Chondrocyte (in vitro differentiated cells): ENCODE results near the gene GM2A. TPM values are rescaled to one million over a fixed set of nuclear protein-coding genes. Genes with fewer than 3 reads are reported as not detected.
A peak's percentile ranks its signal among the peaks of the same experiment; 100 is the strongest.
"Not testable (repeated sequence)": the region's sequence is repeated elsewhere in the genome, so short reads cannot be mapped to it uniquely, and the experiment has no call there.

Experiments
- DNase-seq: peaks from one replicate; pipeline ENCODE4 v3.0.0; 2021; ENCODE audit warnings: mixed read lengths, low spot score
- H3K27ac Mint-ChIP-seq: one replicate; pipeline ENCODE4 v1.8.0; 2021; ENCODE audit warnings: mild to moderate bottlenecking, moderate library complexity, mixed read lengths; ENCODE audit not compliant: unreplicated experiment
- H3K27me3 Mint-ChIP-seq: 2 replicates; pipeline ENCODE4 v1.8.0; 2021; ENCODE audit warnings: low read depth, mixed read lengths
- H3K36me3 Mint-ChIP-seq: 2 replicates; pipeline ENCODE4 v1.8.0; 2021; ENCODE audit warnings: low read depth, mixed read lengths
- H3K4me1 Mint-ChIP-seq: 2 replicates; pipeline ENCODE4 v1.8.0; 2021; ENCODE audit warnings: low read depth, mild to moderate bottlenecking, mixed read lengths
- H3K4me3 Mint-ChIP-seq: one replicate; pipeline ENCODE4 v1.8.0; 2021; ENCODE audit warnings: mild to moderate bottlenecking, moderate library complexity, mixed read lengths; ENCODE audit not compliant: unreplicated experiment
- H3K9me3 Mint-ChIP-seq: 2 replicates; pipeline ENCODE4 v1.8.0; 2021; ENCODE audit warnings: low read depth, mixed read lengths
- total RNA-seq: library from RNA; stranded (reverse); gene quantifications from 3 replicates; pipeline ENCODE4 v1.2.1, GENCODE V29; 2021
- TF ChIP-seq, protein P1 (sequence below): fragments of 200-600 bp; sonication (generic); IDR thresholded peaks from 2 replicates; pipeline ENCODE4 v1.5.0; 2021; ENCODE audit warnings: antibody characterized with exemption, mild to moderate bottlenecking, moderate library complexity

GM2A gene
- total RNA-seq, 1 donor from 2014 or later = 21.7 TPM

DNA sequence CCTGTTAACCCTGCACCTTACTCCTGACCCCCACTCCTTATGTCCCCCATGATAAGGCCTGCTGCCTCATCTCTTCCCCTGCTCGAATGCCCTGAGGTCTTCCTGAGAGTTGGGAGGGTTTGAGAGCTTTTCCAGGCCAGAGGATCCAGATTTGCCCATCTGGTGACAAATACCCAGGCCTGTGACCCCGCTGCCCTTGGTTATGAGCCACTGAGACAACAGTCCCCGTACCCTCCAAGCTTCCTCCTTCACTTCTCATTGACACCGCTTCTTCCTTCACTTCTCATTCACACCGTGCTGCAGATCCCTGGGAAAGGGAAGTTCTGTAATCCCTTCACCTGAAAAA, 593 bp downstream of the GM2A start:
- no peak for DNase-seq
- Mint-ChIP-seq H3K36me3 (no peaks in the 10 kb centered on the region), H3K4me1 (peaks cover 15% of the 10 kb centered on the region), H3K9me3 (no peaks in the 10 kb centered on the region), H3K27ac (peak overlapping the region; percentile 85), H3K4me3 (peak overlapping the region; percentile 92), H3K27me3 (no peaks in the 10 kb centered on the region)
- TF ChIP-seq, protein P1, sequence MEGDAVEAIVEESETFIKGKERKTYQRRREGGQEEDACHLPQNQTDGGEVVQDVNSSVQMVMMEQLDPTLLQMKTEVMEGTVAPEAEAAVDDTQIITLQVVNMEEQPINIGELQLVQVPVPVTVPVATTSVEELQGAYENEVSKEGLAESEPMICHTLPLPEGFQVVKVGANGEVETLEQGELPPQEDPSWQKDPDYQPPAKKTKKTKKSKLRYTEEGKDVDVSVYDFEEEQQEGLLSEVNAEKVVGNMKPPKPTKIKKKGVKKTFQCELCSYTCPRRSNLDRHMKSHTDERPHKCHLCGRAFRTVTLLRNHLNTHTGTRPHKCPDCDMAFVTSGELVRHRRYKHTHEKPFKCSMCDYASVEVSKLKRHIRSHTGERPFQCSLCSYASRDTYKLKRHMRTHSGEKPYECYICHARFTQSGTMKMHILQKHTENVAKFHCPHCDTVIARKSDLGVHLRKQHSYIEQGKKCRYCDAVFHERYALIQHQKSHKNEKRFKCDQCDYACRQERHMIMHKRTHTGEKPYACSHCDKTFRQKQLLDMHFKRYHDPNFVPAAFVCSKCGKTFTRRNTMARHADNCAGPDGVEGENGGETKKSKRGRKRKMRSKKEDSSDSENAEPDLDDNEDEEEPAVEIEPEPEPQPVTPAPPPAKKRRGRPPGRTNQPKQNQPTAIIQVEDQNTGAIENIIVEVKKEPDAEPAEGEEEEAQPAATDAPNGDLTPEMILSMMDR = no peak

DNA sequence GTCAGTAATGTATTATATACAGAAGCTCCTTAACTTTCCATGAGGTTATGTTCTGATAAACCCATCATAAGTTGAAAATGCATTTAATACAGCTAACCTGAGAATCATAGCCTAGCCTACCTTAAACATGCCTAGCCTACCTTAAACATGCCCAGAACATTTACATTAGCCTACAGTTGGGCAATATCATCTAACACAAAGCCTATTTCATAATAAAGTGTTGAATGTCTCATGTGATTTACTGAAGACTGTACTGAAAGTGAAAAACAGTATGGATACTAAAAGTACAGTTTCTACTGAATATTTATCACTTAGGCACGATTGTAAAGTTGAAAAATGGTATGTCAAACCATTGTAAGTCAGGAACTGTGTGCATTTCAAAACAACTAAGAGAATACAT, 1.6 kb downstream of the GM2A start:
- no peak overlapping the region for H3K4me3 Mint-ChIP-seq
- TF ChIP-seq, protein P1 = no peak
- H3K9me3 Mint-ChIP-seq = no peaks in the 10 kb centered on the region
- H3K36me3 Mint-ChIP-seq = no peaks in the 10 kb centered on the region
- DNase-seq = no peak
- H3K4me1 Mint-ChIP-seq = peaks cover 15% of the 10 kb centered on the region
- H3K27me3 Mint-ChIP-seq = no peaks in the 10 kb centered on the region
- H3K27ac Mint-ChIP-seq = no peak overlapping the region

DNA sequence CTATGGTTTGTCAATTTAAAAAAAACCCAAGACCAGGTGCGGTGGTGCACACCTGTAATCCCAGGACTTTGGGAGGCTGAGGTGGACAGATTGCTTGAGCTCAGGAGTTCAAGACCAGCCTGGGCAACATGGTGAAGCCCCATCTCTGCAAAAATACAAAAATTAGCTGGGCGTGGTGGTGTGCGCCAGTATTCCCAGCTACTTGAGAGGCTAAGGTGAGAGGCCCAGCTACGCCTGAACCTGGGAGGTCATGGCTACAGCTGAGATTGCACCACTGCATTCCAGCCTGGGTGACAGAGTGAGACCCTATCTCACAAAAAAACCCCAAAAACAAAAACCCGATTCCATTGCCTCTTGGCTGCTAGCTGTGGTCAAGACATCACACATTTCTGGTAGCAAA, 2.0 kb downstream of the GM2A start:
- not testable (repeated sequence) for H3K36me3 Mint-ChIP-seq, H3K27me3 Mint-ChIP-seq, H3K9me3 Mint-ChIP-seq, H3K27ac Mint-ChIP-seq, H3K4me3 Mint-ChIP-seq, DNase-seq
- peaks cover 15% of the 10 kb centered on the region for H3K4me1 Mint-ChIP-seq

DNA sequence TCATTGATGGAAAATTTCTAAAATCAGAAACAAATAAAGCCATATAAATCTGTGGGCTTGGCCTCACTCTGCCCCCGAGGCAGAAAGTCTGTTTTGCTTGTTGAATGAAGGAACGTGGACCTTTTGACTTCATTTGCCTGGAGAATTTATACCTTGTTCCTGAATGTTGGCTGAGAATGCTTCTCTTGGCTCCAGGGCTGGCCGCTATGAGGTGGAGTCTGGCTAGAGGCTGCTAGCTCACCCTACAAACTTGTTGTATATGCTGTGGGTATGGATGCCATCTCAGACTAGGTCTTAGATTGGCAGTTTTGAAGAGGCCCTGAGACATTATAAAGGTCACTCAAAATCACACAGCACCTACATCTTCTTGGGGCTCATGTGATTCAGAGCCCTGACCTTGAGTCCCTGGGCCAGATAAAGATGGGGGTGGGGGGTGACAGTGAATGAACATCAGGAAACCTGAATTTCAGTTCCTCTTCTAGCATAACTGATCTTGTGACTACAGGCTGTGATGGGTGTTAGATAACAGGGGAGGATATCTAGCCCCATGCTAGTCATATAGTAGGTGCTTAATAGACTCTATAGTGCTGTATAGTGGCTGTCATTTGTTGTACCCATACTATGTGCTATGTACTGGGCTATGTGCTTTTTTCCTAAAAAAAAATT, 2.8 kb downstream of the GM2A start:
- H3K27ac Mint-ChIP-seq = no peak overlapping the region
- DNase-seq = no peak
- no peaks in the 10 kb centered on the region for H3K27me3 Mint-ChIP-seq
- no peaks in the 10 kb centered on the region for H3K9me3 Mint-ChIP-seq
- TF ChIP-seq, protein P1 = no peak
- H3K36me3 Mint-ChIP-seq = no peaks in the 10 kb centered on the region
- no peak overlapping the region for H3K4me3 Mint-ChIP-seq
- peaks cover 15% of the 10 kb centered on the region for H3K4me1 Mint-ChIP-seq

DNA sequence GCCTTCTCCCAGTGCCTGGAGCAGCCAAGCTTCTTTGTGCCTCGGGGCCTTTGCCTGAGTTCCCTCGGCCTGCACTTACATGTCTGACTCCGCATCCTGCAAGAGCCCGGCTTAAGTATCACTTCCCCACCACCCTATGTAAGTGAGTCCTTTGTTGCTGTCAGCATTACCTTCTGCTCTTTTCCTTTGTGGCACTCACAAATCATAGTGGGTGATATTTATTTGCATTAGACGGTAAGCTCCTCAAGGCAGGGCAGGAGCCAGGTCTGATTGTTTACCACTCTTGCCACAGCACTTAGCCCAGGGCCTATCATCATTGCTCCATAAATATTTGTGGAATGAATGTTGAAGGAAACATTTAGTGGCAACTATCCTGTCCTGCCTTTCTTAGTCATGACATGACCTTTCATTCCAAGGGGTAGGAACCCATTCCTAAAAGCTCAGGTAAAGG, 4.8 kb downstream of the GM2A start:
- H3K27ac Mint-ChIP-seq = no peak overlapping the region
- no peak for DNase-seq
- TF ChIP-seq, protein P1 = no peak
- peaks cover 10% of the 10 kb centered on the region for H3K4me1 Mint-ChIP-seq
- H3K9me3 Mint-ChIP-seq = no peaks in the 10 kb centered on the region
- no peaks in the 10 kb centered on the region for H3K27me3 Mint-ChIP-seq
- no peaks in the 10 kb centered on the region for H3K36me3 Mint-ChIP-seq
- H3K4me3 Mint-ChIP-seq = no peak overlapping the region

DNA sequence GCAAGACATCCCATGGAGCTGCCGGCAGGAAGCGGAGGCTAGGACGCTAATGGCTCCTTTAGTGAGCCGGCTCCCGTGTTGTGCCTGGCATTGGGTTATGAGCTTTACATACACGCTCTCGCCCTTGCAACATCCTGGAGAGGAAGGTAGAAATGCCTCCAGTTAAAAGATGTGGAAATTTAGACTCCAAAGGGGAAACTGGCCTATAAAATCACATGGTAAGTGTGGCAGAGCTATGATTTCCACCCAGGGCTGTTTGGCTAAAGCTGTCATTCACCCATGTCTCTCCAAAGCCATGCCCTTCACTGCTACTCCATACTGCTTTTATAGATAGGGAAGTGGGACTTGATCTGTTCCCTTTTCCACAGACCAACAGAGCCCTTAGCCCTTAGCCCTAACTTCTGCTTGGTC, 5.2 kb downstream of the GM2A start:
- H3K27ac Mint-ChIP-seq = no peak overlapping the region
- H3K4me1 Mint-ChIP-seq = peaks cover 10% of the 10 kb centered on the region
- H3K9me3 Mint-ChIP-seq = no peaks in the 10 kb centered on the region
- TF ChIP-seq, protein P1 = no peak
- no peak for DNase-seq
- no peaks in the 10 kb centered on the region for H3K36me3 Mint-ChIP-seq
- H3K27me3 Mint-ChIP-seq = no peaks in the 10 kb centered on the region
- H3K4me3 Mint-ChIP-seq = no peak overlapping the region
